Mesendoderm (in vitro differentiated cells): ENCODE data around the gene WDR86.

Experiments used
- DNase-seq: peaks from one replicate; pipeline ENCODE4 v3.0.0; 2013
- H2AK5ac ChIP-seq: 2 replicates; pipeline ENCODE4 v1.6.1; 2013; ENCODE audit warnings: low read length, inconsistent platforms
- H2BK120ac ChIP-seq: 2 replicates; pipeline ENCODE4 v1.6.1; 2013; ENCODE audit warnings: low read depth, mild to moderate bottlenecking, low read length, moderate library complexity, mixed read lengths
- H2BK15ac ChIP-seq: replicated peaks from 2 replicates; pipeline ENCODE4 v1.6.1; 2013; ENCODE audit warnings: low read depth, mild to moderate bottlenecking, moderate library complexity
- H2BK5ac ChIP-seq: 2 replicates; pipeline ENCODE4 v1.6.1; 2013; ENCODE audit warnings: low read length, inconsistent platforms
- H3K18ac ChIP-seq: 2 replicates; pipeline ENCODE4 v1.6.1; 2013; ENCODE audit warnings: mild to moderate bottlenecking, low read length, mixed read lengths
- H3K23ac ChIP-seq: one replicate; pipeline ENCODE4 v1.6.1; 2013; ENCODE audit warnings: low read length
- H3K27ac ChIP-seq: 2 replicates; pipeline ENCODE4 v1.5.1; 2013; ENCODE audit warnings: low read depth, mild to moderate bottlenecking, inconsistent platforms, low read length, moderate library complexity
- H3K27me3 ChIP-seq: 2 replicates; pipeline ENCODE4 v1.6.1; 2013; ENCODE audit warnings: low read length, control low read depth, mild to moderate bottlenecking, inconsistent platforms; ENCODE audit not compliant: insufficient read depth, poor library complexity
- H3K36me3 ChIP-seq: 2 replicates; pipeline ENCODE4 v1.6.1; 2013; ENCODE audit warnings: low read length, inconsistent platforms; ENCODE audit not compliant: control insufficient read depth, insufficient read depth
- H3K4ac ChIP-seq: one replicate; pipeline ENCODE4 v1.6.1; 2013; ENCODE audit warnings: low read depth, mild to moderate bottlenecking, low read length, moderate library complexity
- H3K4me1 ChIP-seq: 2 replicates; pipeline ENCODE4 v1.6.1; 2013; ENCODE audit warnings: low read depth, low read length, inconsistent platforms; ENCODE audit not compliant: control insufficient read depth
- H3K4me2 ChIP-seq: 2 replicates; pipeline ENCODE4 v1.6.1; 2013; ENCODE audit warnings: low read length
- H3K4me3 ChIP-seq: 2 replicates; pipeline ENCODE4 v1.5.1; 2013; ENCODE audit warnings: mild to moderate bottlenecking, low read length
- H3K56ac ChIP-seq: one replicate; pipeline ENCODE4 v1.6.1; 2013; ENCODE audit warnings: low read length
- H3K79me1 ChIP-seq: 2 replicates; pipeline ENCODE4 v1.6.1; 2013; ENCODE audit warnings: low read length, inconsistent platforms
- H3K79me2 ChIP-seq: 2 replicates; pipeline ENCODE4 v1.6.1; 2013; ENCODE audit warnings: mild to moderate bottlenecking, low read length; ENCODE audit not compliant: control insufficient read depth, insufficient read depth
- H3K9ac ChIP-seq: 2 replicates; pipeline ENCODE4 v1.6.1; 2013; ENCODE audit warnings: low read length, inconsistent platforms
- H4K5ac ChIP-seq: one replicate; pipeline ENCODE4 v1.6.1; 2013; ENCODE audit warnings: low read length
- H4K8ac ChIP-seq: one replicate; pipeline ENCODE4 v1.6.1; 2013; ENCODE audit warnings: low read depth, mild to moderate bottlenecking, control low read depth, low read length, moderate library complexity
- WGBS: extraction: QIAGEN DNeasy Blood & Tissue Kit; methylation state at CpG from one replicate; pipeline ENCODE4 v1.1.7; 2013; ENCODE audit warnings: low lambda C conversion rate, missing lambda C conversion rate; ENCODE audit not compliant: insufficient coverage; ENCODE audit errors: extremely low coverage; 5-methylcytosine and 5-hydroxymethylcytosine counted together

Gene WDR86

GRCh38 chr7:151377406-151377805, 32.4 kb downstream of the WDR86 start:
- Histone ChIP-seq H3K23ac (no peak overlapping the region), H3K27me3 (peaks cover 7% of the 10 kb centered on the region), H3K18ac (no peak overlapping the region), H4K8ac (no peak overlapping the region), H3K4me2 (no peak overlapping the region), H3K79me2 (no peaks in the 10 kb centered on the region), H3K79me1 (no peaks in the 10 kb centered on the region), H3K36me3 (no peaks in the 10 kb centered on the region), H3K27ac (no peak overlapping the region), H3K4ac (no peak overlapping the region), H3K56ac (no peak overlapping the region), H3K9ac (no peak overlapping the region), H2AK5ac (no peak overlapping the region), H4K5ac (no peak overlapping the region), H2BK120ac (no peak overlapping the region), H2BK5ac (no peak overlapping the region), H3K4me1 (no peaks in the 10 kb centered on the region), H2BK15ac (no peak overlapping the region), H3K4me3 (no peak overlapping the region)
- WGBS = no CpG with 5 or more reads among the region's 12 CpGs
- DNase-seq = no peak

- Histone ChIP-seq H3K4me3 (no peak overlapping the region), H3K79me1 (no peaks in the 10 kb centered on the region), H3K4ac (no peak overlapping the region), H3K18ac (no peak overlapping the region), H3K79me2 (no peaks in the 10 kb centered on the region), H3K27ac (no peak overlapping the region), H3K23ac (no peak overlapping the region), H3K4me2 (no peak overlapping the region), H2BK120ac (no peak overlapping the region), H4K8ac (no peak overlapping the region), H3K56ac (no peak overlapping the region), H3K9ac (no peak overlapping the region), H2BK15ac (no peak overlapping the region), H3K36me3 (no peaks in the 10 kb centered on the region), H3K27me3 (no peaks in the 10 kb centered on the region), H2BK5ac (no peak overlapping the region), H3K4me1 (no peaks in the 10 kb centered on the region), H2AK5ac (no peak overlapping the region), H4K5ac (no peak overlapping the region)
- WGBS = no CpG with 5 or more reads among the region's 33 CpGs
- DNase-seq = no peak
These were observed 33.5 kb downstream of the WDR86 start for GRCh38 chr7:151376218-151376902.

- DNase-seq = no peak
- no peak overlapping the region for H2BK120ac ChIP-seq
- H3K4me2 ChIP-seq = no peak overlapping the region
- H3K27me3 ChIP-seq = no peaks in the 10 kb centered on the region
- no peaks in the 10 kb centered on the region for H3K79me1 ChIP-seq
- no peaks in the 10 kb centered on the region for H3K4me1 ChIP-seq
- no peak overlapping the region for H3K9ac ChIP-seq
- H3K4me3 ChIP-seq = no peak overlapping the region
- H3K23ac ChIP-seq = no peak overlapping the region
- H3K79me2 ChIP-seq = no peaks in the 10 kb centered on the region
- H2BK15ac ChIP-seq = no peak overlapping the region
- H4K5ac ChIP-seq = no peak overlapping the region
- no peak overlapping the region for H2BK5ac ChIP-seq
- H3K36me3 ChIP-seq = no peaks in the 10 kb centered on the region
- H4K8ac ChIP-seq = no peak overlapping the region
- H3K4ac ChIP-seq = no peak overlapping the region
- no peak overlapping the region for H3K18ac ChIP-seq
- WGBS = no CpG with 5 or more reads among the region's 10 CpGs
- H3K27ac ChIP-seq = no peak overlapping the region
- H3K56ac ChIP-seq = no peak overlapping the region
- no peak overlapping the region for H2AK5ac ChIP-seq
These were observed 34.2 kb downstream of the WDR86 start for GRCh38 chr7:151375530-151376217.

GRCh38 chr7:151374726-151375125, 35.1 kb downstream of the WDR86 start:
- H3K4me2 ChIP-seq = no peak overlapping the region
- H3K4me1 ChIP-seq = no peaks in the 10 kb centered on the region
- H3K27ac ChIP-seq = no peak overlapping the region
- H4K8ac ChIP-seq = no peak overlapping the region
- DNase-seq = no peak
- no peak overlapping the region for H3K4me3 ChIP-seq
- H2BK120ac ChIP-seq = no peak overlapping the region
- H2AK5ac ChIP-seq = no peak overlapping the region
- no peak overlapping the region for H3K9ac ChIP-seq
- no peak overlapping the region for H3K23ac ChIP-seq
- no peak overlapping the region for H2BK15ac ChIP-seq
- no peaks in the 10 kb centered on the region for H3K79me1 ChIP-seq
- H3K56ac ChIP-seq = no peak overlapping the region
- no peak overlapping the region for H4K5ac ChIP-seq
- no peaks in the 10 kb centered on the region for H3K79me2 ChIP-seq
- H3K27me3 ChIP-seq = no peaks in the 10 kb centered on the region
- no peaks in the 10 kb centered on the region for H3K36me3 ChIP-seq
- no peak overlapping the region for H3K18ac ChIP-seq
- WGBS = no CpG with 5 or more reads among the region's 15 CpGs
- no peak overlapping the region for H3K4ac ChIP-seq
- H2BK5ac ChIP-seq = no peak overlapping the region

GRCh38 chr7:151374139-151374538, 35.7 kb downstream of the WDR86 start:
- H3K36me3 ChIP-seq = no peaks in the 10 kb centered on the region
- WGBS = no CpG with 5 or more reads among the region's 15 CpGs
- H2AK5ac ChIP-seq = no peak overlapping the region
- H3K27ac ChIP-seq = no peak overlapping the region
- H3K4me1 ChIP-seq = no peaks in the 10 kb centered on the region
- no peak overlapping the region for H3K4me3 ChIP-seq
- no peak for DNase-seq
- no peaks in the 10 kb centered on the region for H3K79me1 ChIP-seq
- no peak overlapping the region for H3K23ac ChIP-seq
- H2BK5ac ChIP-seq = no peak overlapping the region
- H3K9ac ChIP-seq = no peak overlapping the region
- H3K4me2 ChIP-seq = no peak overlapping the region
- H3K27me3 ChIP-seq = no peaks in the 10 kb centered on the region
- no peaks in the 10 kb centered on the region for H3K79me2 ChIP-seq
- no peak overlapping the region for H3K4ac ChIP-seq
- no peak overlapping the region for H4K8ac ChIP-seq
- no peak overlapping the region for H2BK15ac ChIP-seq
- no peak overlapping the region for H3K56ac ChIP-seq
- no peak overlapping the region for H4K5ac ChIP-seq
- H3K18ac ChIP-seq = no peak overlapping the region
- H2BK120ac ChIP-seq = no peak overlapping the region
